Rectal smooth muscle tissue (tissue), 1 donor: ENCODE results near the gene UBA1.

ENCODE experiments used
- H3K27ac ChIP-seq: one replicate; pipeline ENCODE4 v1.7.0; 2013; ENCODE audit warnings: low read depth, low read length, inconsistent platforms
- H3K27me3 ChIP-seq: one replicate; pipeline ENCODE4 v1.7.0; 2013; ENCODE audit warnings: low read length; ENCODE audit not compliant: control insufficient read depth, insufficient read depth
- H3K36me3 ChIP-seq: one replicate; pipeline ENCODE4 v1.7.0; 2013; ENCODE audit warnings: low read length; ENCODE audit not compliant: control insufficient read depth, insufficient read depth
- H3K4me1 ChIP-seq: one replicate; pipeline ENCODE4 v1.7.0; 2013; ENCODE audit warnings: low read length; ENCODE audit not compliant: control insufficient read depth, insufficient read depth
- H3K4me3 ChIP-seq: one replicate; pipeline ENCODE4 v1.7.0; 2013; ENCODE audit warnings: low read length
- H3K9ac ChIP-seq: one replicate; pipeline ENCODE4 v1.7.0; 2013; ENCODE audit warnings: low read length

UBA1 gene

GRCh38 chrX:47172971-47173792, 20.4 kb upstream of the UBA1 start:
- Histone ChIP-seq H3K27ac (no peak overlapping the region), H3K4me1 (no peaks in the 10 kb centered on the region), H3K27me3 (no peaks in the 10 kb centered on the region), H3K36me3 (peaks cover 11% of the 10 kb centered on the region), H3K9ac (no peak overlapping the region), H3K4me3 (no peak overlapping the region)

GRCh38 chrX:47174376-47174775, 19.3 kb upstream of the UBA1 start:
- Histone ChIP-seq H3K4me1 (no peaks in the 10 kb centered on the region), H3K27ac (no peak overlapping the region), H3K4me3 (no peak overlapping the region), H3K9ac (no peak overlapping the region), H3K27me3 (no peaks in the 10 kb centered on the region), H3K36me3 (peaks cover 11% of the 10 kb centered on the region)

GRCh38 chrX:47174846-47175587, 18.6 kb upstream of the UBA1 start:
- no peak overlapping the region for H3K4me3 ChIP-seq
- peaks cover 11% of the 10 kb centered on the region for H3K36me3 ChIP-seq
- H3K4me1 ChIP-seq: no peaks in the 10 kb centered on the region
- H3K27me3 ChIP-seq: no peaks in the 10 kb centered on the region
- no peak overlapping the region for H3K27ac ChIP-seq
- H3K9ac ChIP-seq: no peak overlapping the region

- no peaks in the 10 kb centered on the region for H3K4me1 ChIP-seq
- H3K36me3 ChIP-seq: peaks cover 8% of the 10 kb centered on the region
- no peak overlapping the region for H3K9ac ChIP-seq
- H3K27ac ChIP-seq: no peak overlapping the region
- H3K27me3 ChIP-seq: no peaks in the 10 kb centered on the region
- no peak overlapping the region for H3K4me3 ChIP-seq
These were observed 18.0 kb upstream of the UBA1 start for GRCh38 chrX:47175588-47175980.

GRCh38 chrX:47176101-47176740, 17.4 kb upstream of the UBA1 start:
- H3K36me3 ChIP-seq: peaks cover 8% of the 10 kb centered on the region
- H3K27me3 ChIP-seq: no peaks in the 10 kb centered on the region

GRCh38 chrX:47177079-47177478, 16.6 kb upstream of the UBA1 start:
- H3K4me1 ChIP-seq: no peaks in the 10 kb centered on the region
- no peak overlapping the region for H3K4me3 ChIP-seq
- H3K9ac ChIP-seq: no peak overlapping the region
- H3K36me3 ChIP-seq: peaks cover 8% of the 10 kb centered on the region
- peaks cover 2% of the 10 kb centered on the region for H3K27me3 ChIP-seq
- no peak overlapping the region for H3K27ac ChIP-seq

More at GRCh38 chrX:47176101-47176740, 17.4 kb upstream of the UBA1 start:
- H3K4me3 ChIP-seq: no peak overlapping the region
- H3K9ac ChIP-seq: no peak overlapping the region
- no peaks in the 10 kb centered on the region for H3K4me1 ChIP-seq
- no peak overlapping the region for H3K27ac ChIP-seq

GRCh38 chrX:47178337-47178736, 15.3 kb upstream of the UBA1 start:
- Histone ChIP-seq H3K27me3 (peaks cover 6% of the 10 kb centered on the region), H3K27ac (no peak overlapping the region), H3K4me1 (no peaks in the 10 kb centered on the region), H3K36me3 (peaks cover 7% of the 10 kb centered on the region), H3K9ac (no peak overlapping the region), H3K4me3 (no peak overlapping the region)

- peaks cover 6% of the 10 kb centered on the region for H3K27me3 ChIP-seq
These were observed 14.3 kb upstream of the UBA1 start for GRCh38 chrX:47179221-47179927.

GRCh38 chrX:47179928-47180255, 13.7 kb upstream of the UBA1 start:
- no peak overlapping the region for H3K9ac ChIP-seq
- peaks cover 9% of the 10 kb centered on the region for H3K36me3 ChIP-seq
- H3K4me3 ChIP-seq: no peak overlapping the region
- no peaks in the 10 kb centered on the region for H3K4me1 ChIP-seq
- peaks cover 6% of the 10 kb centered on the region for H3K27me3 ChIP-seq
- no peak overlapping the region for H3K27ac ChIP-seq

More at GRCh38 chrX:47179221-47179927, 14.3 kb upstream of the UBA1 start:
- no peaks in the 10 kb centered on the region for H3K4me1 ChIP-seq
- H3K9ac ChIP-seq: no peak overlapping the region
- no peak overlapping the region for H3K4me3 ChIP-seq
- peaks cover 7% of the 10 kb centered on the region for H3K36me3 ChIP-seq
- H3K27ac ChIP-seq: no peak overlapping the region

GRCh38 chrX:47180346-47180745, 13.3 kb upstream of the UBA1 start:
- Histone ChIP-seq H3K27ac (no peak overlapping the region), H3K9ac (no peak overlapping the region), H3K4me1 (no peaks in the 10 kb centered on the region), H3K27me3 (peaks cover 6% of the 10 kb centered on the region), H3K36me3 (peaks cover 9% of the 10 kb centered on the region), H3K4me3 (no peak overlapping the region)

- peaks cover 8% of the 10 kb centered on the region for H3K36me3 ChIP-seq
These were observed 12.3 kb upstream of the UBA1 start for GRCh38 chrX:47181301-47181700.

GRCh38 chrX:47182106-47182700, 11.4 kb upstream of the UBA1 start:
- H3K4me3 ChIP-seq: no peak overlapping the region
- H3K4me1 ChIP-seq: no peaks in the 10 kb centered on the region
- H3K27me3 ChIP-seq: peaks cover 8% of the 10 kb centered on the region
- peaks cover 5% of the 10 kb centered on the region for H3K36me3 ChIP-seq
- no peak overlapping the region for H3K9ac ChIP-seq
- no peak overlapping the region for H3K27ac ChIP-seq

More at GRCh38 chrX:47181301-47181700, 12.3 kb upstream of the UBA1 start:
- Histone ChIP-seq H3K27me3 (peaks cover 6% of the 10 kb centered on the region), H3K27ac (no peak overlapping the region), H3K9ac (no peak overlapping the region), H3K4me3 (no peak overlapping the region), H3K4me1 (no peaks in the 10 kb centered on the region)
